HG03439 (cell line): ENCODE results near the gene FLNB.
A peak's percentile ranks its signal among the peaks of the same experiment; 100 is the strongest.
"Not testable (repeated sequence)": the region's sequence is repeated elsewhere in the genome, so short reads cannot be mapped to it uniquely, and the experiment has no call there.

ENCODE experiments used
- ATAC-seq: cut with Tn5 transposase; IDR thresholded peaks from one replicate; pipeline ENCODE4 v1.9.1; 2021; ENCODE audit warnings: mild to moderate bottlenecking, moderate library complexity; ENCODE audit not compliant: unreplicated experiment

FLNB gene

DNA sequence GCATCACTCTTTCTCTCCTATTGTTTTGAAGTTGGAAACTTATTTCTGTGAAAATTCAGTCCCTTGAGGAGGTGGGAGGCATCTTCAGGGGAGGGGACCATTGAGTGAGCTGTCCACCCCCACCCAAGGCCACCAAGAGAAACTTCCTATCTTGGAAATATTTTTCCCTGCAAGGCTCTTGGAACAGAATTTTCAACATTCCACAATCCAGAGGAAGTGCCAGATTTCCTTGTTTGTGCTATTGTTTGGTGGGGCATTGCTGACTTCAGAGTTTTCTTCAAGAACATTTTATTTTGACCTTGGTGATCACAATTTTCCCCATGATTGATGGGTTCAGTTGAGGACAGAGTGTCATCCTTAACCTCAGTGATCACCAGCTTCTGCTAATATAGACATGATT is 190.6 kb downstream of the FLNB start:
- ATAC-seq = no peak

DNA sequence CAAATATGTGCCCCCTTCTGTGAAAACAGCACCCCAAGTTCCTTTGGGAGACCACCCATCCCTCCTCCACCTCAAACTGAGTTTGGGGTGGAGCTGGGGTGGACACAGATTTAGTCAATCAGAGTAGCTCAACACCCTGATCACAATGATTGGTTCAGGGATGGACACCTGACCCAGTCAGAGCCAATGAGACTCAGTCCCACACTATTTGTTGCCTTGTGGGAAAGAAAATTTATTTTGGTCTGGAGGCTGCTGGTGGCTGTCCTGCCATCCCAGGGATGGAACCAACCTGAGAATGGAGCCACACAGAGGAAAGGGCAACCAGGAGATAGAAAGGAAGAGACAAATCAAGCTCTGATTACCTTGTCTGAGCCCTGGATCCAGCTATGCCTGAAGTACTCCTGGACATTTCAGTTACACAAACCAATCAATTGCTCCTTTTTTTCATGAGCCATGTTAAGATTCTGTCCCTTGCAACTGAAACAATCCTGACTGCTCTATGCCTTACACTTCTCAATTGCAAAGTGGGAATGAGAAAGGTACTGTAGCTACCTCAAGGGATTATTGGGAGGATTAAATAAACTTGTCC is 192.0 kb downstream of the FLNB start:
- no peak for ATAC-seq

DNA sequence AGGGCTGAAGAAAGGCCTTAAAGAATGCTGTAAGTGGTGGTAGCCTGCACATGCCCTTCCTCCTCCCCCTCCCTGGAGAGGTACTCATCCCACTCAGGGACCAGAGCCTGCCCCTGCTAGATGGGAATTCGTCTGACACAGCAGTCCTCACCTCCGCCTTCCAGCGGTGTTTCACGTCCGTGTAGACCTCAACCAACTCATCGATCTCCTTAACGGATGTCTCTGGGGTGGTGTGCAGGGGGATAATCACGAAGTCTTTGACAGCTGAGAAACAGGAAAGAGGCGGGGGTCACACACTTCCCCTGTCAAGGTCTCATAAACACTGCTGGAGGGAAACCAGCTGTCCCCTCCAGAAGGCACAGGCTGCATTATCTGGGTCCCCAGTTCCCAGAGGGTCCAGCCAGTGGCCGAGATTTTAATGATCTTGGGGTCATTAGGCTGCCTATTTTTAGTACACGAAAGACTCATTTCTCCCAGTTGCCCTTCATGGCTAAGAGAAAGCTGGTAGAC is 192.7 kb downstream of the FLNB start:
- no peak for ATAC-seq

DNA sequence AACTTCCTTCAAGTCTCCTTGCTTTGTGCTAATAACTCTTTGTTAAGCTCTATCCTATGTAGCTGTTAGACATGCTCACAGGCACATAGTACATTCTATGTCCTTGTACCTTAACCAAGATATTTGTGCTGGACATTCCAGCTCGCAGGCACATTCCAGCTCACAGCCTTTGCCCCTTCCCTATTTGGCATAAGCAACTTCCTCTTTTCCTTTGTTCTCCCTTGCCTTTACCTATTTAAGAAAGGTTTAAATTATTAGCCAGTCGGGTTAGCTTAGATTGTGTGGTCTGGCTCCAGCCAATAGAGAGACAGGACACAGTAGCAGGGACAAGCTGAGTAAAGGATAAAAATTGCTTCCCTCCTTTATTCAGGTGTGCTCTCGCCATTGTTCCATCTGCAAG is 193.2 kb downstream of the FLNB start:
- not testable (repeated sequence) for ATAC-seq

DNA sequence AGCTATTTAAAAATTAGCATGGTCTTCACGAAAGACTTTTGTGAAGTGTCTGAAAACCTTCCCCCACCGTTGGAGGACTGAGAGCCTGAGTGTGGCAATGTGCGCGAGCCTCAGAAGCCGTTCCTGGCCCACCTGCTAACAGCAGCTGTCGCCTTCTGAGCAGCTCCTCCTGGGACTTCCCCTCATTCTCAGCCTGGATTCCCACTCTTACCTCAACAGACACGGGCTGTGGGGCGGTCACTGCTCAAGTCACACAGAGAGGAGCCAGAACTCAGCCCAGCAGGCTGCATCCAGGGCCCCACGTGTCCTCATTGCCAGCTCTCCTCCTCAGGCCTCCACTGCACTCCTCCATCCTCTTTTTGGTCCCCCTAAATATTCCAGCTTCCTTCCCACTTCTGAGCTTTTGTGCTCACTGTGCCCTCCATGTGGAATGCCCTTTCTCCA is 194.7 kb downstream of the FLNB start:
- ATAC-seq = peak; percentile 69

DNA sequence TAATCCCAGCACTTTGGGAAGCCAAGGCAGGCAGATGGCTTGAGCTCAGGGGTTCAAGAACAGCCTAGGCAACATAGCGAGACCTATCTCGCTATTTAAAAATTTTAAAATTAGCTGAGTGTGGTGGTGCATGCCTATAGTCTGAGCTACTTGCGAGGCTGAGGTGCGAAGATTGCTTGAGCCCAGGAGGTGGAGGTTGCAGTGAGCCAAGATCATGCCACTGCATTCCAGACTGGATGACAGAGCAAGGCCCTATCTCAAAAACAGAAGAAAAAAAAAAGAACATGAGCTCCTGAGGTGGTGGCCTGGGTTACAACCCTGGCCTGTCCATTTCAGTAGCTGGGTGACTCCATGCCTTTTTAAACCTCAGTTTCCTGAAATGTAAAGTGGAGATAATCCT is 195.3 kb downstream of the FLNB start:
- ATAC-seq = no peak

DNA sequence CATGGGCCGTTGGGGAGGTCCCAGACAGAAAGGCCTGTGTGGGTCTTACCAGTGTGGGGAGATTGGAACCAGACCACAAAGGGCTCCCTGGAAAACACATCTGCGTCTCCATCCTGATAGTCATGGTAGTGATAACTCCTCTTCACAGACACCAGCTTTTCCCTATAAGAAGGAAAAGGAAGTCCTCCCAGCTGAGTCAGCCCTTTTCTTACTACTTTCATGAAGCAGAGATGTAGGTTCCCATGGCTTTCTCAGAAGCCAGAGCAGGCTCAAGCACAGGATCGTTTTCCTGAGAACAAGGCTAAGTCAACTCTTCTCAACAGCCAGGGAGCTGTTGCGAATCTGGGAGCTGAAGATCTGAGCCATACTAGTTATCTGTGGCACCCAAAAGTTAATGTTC is 196.5 kb downstream of the FLNB start:
- ATAC-seq = no peak

DNA sequence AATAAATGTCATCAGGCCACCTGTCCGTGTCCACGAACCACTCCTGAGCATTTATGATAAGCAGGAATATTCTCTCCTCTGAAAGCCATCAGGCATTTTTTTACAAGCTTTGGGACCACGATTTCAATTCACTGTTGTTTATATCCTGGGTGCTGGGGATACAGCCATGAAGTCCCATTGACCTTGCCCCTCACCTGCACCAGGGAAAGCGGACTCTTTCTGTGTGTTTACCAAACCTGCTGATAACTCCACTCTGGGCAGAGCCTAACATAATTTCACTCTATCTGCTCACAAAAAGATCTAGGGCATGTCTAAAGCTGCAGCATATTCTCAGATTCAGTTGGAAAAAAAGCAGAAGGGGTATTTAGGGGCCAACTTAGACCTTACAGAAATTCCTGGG is 197.8 kb downstream of the FLNB start:
- no peak for ATAC-seq

DNA sequence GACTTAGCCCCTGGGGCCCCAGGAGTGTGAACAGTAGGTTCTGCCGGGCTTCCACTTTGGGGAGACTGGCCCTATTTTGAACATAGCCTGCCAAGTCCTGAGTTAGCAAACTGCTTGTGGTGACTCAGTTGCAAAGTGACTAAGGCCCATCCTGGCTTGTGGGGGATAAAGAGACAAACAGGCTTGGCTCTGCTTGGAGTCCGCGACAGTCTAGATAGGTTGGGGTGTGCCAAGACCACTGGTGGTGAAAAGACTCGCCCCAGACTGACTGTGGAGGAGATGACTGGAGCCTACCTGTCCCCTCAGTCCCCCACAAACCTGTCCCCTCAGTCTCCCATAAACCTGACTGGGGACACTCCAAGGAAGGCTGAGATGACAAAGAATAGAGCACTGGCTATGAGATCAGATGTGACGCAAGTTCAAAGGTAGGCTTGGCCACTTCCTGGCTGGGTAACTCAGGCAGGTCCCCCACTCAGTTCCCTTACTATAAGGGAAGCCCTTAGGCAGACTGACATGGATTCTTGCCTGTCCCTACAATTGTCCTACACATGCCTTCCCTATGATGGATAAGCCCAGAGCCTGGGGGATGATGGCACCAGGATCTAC is 198.3 kb downstream of the FLNB start:
- no peak for ATAC-seq

DNA sequence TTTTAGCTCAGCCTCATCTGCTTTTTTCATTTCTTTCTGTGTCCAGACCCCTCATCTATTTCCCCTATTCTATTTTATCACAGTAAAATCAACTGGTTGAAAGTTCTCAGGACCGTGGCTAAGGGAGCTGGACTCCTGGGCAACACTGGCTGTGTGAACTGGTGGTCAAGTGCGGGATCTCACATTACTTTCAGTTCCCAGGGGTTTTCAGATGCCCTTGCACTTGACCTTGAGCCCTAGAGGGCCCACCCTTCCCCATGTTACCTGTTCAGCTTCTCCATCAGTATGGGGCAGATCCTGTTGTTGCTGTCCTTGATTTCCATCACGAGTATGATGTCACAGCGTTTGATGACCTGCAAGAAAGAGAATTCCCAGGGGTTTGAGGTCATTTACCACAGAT is 199.7 kb downstream of the FLNB start:
- ATAC-seq = no peak

DNA sequence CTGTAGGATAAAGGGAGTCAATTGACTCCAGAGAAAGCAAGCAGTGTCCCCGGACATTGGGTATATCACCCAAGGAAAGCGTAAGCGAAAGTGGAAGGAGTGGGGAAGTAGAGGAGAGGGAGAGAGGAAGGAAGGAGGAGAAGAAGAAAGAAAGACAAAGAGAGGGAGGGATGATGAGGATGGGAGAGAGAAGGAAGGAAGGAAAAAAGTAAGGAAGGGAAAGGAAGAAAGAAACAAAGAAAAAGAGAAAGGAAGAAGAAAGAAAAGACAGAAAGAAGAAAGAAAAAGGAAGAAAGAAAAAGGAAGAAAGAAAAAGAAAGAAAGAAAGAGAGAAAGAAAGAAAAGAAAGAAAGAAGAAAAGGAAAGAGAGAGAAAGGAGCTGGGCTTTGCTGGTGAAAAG is 201.7 kb downstream of the FLNB start:
- ATAC-seq = no peak

DNA sequence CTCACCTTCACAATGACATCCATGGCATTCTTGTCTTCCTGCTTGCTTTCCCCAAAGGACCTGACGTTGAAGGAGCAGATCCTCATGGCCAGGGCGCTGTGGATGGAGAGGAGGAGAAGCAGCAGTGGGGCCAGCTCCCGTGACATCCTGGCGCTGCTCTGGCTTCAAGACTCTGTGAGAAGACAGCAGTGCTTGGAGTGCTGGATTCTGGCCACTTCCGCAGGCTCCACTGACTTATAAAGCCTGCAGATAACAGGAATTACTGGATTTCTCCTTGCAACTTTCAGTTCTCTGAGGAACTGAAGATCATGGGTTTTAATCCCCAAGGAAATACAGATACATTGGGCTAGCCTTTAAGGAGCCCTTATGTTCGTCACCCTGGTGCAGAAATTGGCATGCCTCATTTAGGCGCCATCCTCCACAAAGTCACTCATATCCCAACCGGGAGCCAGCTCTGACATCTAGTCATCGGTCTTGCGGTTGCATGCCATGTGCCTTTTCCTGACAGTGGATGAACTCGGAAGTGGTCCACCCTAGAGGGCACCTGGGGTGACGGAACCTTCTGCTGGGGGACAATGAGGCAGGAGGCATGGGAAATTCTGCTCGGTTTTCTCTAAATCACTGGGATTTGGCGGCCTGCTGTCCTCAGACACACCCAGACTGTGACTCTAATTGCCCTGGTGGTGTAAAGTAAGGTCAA is 202.7 kb downstream of the FLNB start, which contains the start of gene DNASE1L3:
DNASE1L3 (minus strand) TSS at position 212 of the 700 bp plus-strand sequence; CDS start at position 146, 66 bp downstream.
- ATAC-seq = no peak

DNA sequence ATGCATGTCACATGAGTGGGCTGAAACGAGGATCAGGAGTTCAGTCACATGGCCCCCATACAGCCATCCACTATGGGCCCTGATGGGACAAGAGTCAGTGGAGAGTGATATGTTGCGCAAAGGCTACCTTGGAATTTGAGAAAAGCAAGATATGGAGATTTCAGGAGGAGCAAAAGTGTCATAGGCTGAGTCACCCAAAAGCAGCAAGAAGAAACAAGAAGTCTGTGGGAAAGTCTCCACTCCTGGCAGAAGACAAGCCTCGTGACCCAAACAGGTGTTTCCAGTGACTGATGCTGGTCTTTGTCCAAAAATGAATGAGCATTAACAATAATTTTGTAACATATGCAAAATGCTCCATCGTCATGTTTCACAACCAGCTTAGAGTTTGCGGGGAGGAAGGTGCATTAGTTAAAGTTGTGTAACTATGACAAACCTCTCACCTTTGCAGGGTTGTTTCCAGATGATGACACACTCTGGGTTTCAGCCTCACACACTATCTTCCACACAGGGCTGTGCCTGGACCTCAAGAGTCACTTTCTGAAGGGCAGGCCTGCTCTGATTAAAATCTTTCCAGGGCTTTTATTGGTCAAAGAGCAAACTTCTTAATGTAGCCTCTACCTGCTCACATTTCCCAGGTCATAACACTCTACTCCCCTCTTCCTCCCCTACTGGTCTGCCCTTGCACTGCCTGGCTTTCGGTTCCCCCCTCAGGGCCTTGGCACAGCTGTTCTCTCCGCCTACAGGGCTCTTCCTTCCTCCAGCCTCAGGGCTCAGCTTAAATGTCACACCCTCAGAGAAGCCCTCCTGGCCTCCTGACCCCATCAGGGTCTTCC is 206.5 kb downstream of the FLNB start:
- peak; percentile 68 for ATAC-seq

DNA sequence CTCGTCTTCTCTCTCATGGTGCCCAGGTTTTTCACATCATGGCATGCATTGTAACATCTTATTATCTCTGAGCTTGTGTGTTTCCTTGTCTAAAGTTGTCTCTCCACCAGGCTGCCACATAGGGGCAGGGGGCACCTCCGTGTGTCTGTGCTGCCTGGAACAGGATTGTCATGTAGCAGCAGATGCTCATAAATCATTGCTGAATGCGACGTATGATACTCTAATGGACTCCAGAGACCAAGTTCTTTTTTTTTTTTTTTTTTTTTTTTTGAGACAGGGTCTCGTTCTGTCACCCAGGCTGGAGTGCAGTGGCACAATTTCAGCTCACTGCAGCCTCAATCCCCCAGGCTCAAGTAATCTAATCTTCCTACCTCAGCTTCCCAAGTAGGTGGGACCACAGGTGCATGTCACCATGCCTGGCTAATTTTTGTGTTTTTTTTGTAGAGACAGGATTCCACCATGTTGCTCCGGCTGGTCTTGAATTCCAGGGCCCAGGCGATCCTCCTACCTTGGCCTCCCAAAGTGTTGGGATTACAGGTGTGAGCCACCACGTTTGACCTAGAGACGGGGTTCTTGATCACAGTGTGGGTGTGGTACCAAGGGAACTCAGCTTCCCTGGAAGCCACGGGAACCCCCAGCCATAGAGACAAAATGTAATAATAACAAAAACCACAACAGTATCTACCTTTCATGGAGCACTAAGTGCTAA is 207.2 kb downstream of the FLNB start:
- no peak for ATAC-seq

DNA sequence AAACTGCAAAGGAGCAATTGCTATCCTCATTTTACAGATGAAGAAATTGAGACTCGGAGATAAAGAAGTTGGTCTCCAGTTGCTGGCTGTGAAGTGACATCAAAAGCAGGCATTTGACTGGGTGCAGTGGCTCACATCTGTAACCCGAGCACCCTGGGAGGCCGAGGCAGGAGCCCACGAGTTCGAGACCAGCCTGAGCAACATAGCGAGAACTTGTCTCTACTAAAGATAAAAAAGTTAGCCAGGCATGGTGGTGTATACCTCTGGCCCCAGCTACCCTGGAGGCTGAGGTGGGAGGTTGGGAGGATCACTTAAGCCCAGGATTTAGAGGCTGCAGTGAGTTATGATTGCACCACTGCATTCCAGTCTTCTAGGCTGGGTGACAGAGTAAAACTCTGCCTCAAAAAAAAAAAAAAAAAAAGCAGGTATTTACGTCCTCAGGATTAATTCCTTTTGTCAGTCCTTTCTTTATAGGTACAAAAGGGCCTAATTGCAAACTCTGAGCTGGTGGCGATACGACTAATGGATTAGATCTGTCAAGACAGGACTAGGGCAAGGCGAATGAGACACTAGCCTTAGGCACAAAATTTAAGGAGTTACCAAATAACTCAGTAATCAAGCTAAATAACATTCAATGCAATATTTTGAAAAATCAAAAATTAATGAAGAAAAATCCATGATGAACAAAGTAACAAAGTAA is 208.4 kb downstream of the FLNB start:
- ATAC-seq = no peak

DNA sequence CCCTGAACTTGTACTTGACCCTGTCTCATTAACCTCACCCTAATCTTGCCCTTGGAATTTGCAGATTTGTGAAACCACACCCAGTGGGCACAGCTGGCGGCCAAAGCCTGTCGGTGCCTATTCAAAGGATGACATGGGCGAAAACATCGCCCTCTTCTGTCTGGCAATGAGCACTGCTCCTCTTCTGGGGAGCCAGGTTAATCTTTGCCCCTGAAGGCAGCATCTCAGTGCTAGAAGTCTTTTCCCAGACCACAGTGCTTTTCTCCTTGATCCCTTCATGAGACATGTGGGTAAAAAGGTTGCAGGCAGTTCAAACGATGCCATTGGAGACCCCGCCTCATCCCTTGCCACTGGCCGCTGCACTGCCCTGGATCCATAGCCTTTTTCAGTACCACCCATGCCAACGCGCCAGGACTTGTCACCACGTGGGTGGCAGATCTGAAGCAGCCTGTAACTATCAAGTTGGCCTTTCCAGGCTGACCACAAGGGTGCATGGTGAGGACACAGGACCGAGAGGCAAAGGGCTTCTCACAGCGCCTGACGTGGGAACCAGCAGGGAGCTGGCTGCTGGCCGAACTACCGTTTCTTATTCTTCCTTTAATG is 209.1 kb downstream of the FLNB start:
- ATAC-seq = peak; percentile 51

DNA sequence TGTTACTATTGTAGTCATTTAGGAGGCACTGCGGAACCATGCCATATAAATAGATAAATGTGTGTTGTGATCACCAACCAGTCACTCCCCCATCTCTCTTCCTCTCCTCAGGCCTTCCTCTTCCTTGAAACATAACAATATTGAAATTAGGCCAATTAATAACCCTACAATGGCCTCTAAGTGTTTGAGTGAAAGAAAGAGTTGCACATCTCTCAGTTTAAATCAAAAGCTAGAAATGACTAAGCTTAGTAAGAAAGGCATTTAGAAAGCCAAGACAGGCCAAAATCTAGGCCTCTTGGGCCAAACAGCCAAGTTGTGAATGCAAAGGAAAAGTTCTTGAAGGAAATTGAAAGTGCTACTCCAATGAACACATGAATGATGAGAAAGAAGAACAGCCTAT is 210.7 kb downstream of the FLNB start:
- no peak for ATAC-seq
